Measurements from ENCODE around the gene NUP93. TPM values are rescaled to one million over a fixed set of nuclear protein-coding genes. Genes with fewer than 3 reads are reported as not detected.

Gene NUP93
- polyA plus RNA-seq, 1 donor (not counting 4 experiments of a cell fraction or from before 2014, with no cell fraction given): 74.1 TPM

DNA sequence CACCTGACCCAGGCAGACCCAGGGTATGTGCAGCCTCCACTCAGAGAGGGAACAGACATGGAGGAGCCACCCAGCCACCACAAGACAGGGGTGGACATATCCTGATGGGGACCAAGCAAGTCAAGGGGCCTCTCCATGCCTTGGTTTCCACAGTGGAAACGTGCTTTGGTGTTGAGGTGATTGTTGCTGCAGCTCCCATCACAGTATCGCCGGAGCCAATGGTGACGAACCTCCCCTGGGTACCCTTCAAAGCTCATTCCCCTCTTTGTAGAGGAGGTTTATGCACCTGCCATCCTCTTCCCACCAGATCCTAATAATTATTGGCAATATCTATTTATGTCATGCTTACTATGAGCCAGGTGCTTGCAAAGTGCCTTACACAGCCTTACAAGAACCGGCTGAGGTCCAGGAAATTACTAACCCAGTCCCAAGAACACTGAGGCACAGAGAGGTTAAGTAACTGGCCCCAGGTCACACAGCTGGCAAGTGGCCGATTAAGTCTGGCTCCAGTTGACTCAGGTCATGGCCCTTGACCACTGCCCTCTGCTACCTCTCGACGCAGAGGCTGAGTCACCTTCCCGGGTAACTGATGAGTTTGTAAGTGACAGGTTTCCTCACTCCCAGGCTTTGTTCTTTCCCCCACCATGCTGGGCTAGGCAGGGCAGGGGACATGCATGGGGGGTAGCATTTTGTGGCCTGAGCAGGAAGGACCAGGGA, 155.7 kb downstream of the NUP93 start:
- no peak overlapping the region for H3K27ac ChIP-seq (ENCODE audit: control insufficient read depth, insufficient read depth, low read length)
- H3K79me2 ChIP-seq (ENCODE audit: control insufficient read depth, insufficient read depth, low read length): no peaks in the 10 kb centered on the region
- no peaks in the 10 kb centered on the region for H3K4me1 ChIP-seq (ENCODE audit: control insufficient read depth, extremely low read depth, insufficient read depth, low read length)
- DNase-seq (ENCODE audit: low read depth, low spot score) (no peak), FAIRE-seq (no peak)
- H3K9me1 ChIP-seq (ENCODE audit: control insufficient read depth, extremely low read depth, insufficient read depth, low read length): no peaks in the 10 kb centered on the region
- H3K36me3 ChIP-seq (ENCODE audit: control insufficient read depth in 2 of 2, extremely low read depth in 1 of 2, insufficient read depth in 2 of 2, low read length in 2 of 2): no peaks in the 10 kb centered on the region
- H3K9ac ChIP-seq (ENCODE audit: control insufficient read depth, extremely low read depth, insufficient read depth, low read length): no peak overlapping the region
- no peak overlapping the region for H2AFZ ChIP-seq (ENCODE audit: control insufficient read depth, low read length)
- dilution Hi-C loops (cut with MboI; ENCODE audit: extremely low pct_ligation_motif_present, low sequenced_read_pairs): no loop called here
- TF ChIP-seq, protein P1, sequence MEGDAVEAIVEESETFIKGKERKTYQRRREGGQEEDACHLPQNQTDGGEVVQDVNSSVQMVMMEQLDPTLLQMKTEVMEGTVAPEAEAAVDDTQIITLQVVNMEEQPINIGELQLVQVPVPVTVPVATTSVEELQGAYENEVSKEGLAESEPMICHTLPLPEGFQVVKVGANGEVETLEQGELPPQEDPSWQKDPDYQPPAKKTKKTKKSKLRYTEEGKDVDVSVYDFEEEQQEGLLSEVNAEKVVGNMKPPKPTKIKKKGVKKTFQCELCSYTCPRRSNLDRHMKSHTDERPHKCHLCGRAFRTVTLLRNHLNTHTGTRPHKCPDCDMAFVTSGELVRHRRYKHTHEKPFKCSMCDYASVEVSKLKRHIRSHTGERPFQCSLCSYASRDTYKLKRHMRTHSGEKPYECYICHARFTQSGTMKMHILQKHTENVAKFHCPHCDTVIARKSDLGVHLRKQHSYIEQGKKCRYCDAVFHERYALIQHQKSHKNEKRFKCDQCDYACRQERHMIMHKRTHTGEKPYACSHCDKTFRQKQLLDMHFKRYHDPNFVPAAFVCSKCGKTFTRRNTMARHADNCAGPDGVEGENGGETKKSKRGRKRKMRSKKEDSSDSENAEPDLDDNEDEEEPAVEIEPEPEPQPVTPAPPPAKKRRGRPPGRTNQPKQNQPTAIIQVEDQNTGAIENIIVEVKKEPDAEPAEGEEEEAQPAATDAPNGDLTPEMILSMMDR (optimal IDR thresholded peaks at IDR 0.05 in 1 of 3, IDR thresholded peaks at IDR 0.05 in 1 of 3, conservative IDR thresholded peaks at IDR 0.05 in 1 of 3; ENCODE audit: extremely low read depth in 1 of 3, insufficient read depth in 2 of 3, low read length in 3 of 3): no peak
- TF ChIP-seq EZH2 (IDR thresholded peaks at IDR 0.05; ENCODE audit: low read length): no peak
- H3K4me3 ChIP-seq (ENCODE audit: control insufficient read depth in 2 of 3, extremely low read depth in 1 of 3, insufficient read depth in 2 of 3, low read depth in 1 of 3, low read length in 3 of 3): no peak overlapping the region
- H3K9me3 ChIP-seq (ENCODE audit: control insufficient read depth, low read depth, low read length): no peaks in the 10 kb centered on the region
- no peaks in the 10 kb centered on the region for H3K27me3 ChIP-seq (ENCODE audit: control insufficient read depth, extremely low read depth, insufficient read depth, low read length)
- no peaks in the 10 kb centered on the region for H4K20me1 ChIP-seq (ENCODE audit: control insufficient read depth, extremely low read depth, insufficient read depth, low read length)
- no peak overlapping the region for H3K4me2 ChIP-seq (ENCODE audit: control insufficient read depth, extremely low read depth, insufficient read depth, low read depth, low read length)

DNA sequence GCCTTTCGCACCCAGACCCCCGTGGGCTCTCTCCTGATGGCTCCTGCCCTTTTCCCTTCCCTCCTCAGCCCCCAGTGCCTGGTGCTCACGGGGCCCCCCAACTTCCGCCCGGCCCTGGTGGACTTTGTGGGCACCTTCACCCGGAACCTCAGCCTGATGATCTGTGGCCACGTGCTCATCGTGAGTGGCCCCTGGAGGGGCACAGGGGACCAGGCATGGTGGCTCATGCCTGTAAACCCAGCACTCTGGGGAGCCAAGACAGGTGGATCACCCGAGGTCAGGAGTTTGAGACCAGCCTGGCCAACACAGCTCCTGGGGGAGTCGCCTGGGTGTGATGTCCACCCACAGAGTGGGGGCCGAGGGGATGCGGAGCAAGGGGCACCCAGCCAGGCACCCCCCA, 156.4 kb downstream of the NUP93 start:
- no peaks in the 10 kb centered on the region for H3K9me3 ChIP-seq (ENCODE audit: control insufficient read depth, low read depth, low read length)
- no peak overlapping the region for H3K27ac ChIP-seq (ENCODE audit: control insufficient read depth, insufficient read depth, low read length)
- H3K9me1 ChIP-seq (ENCODE audit: control insufficient read depth, extremely low read depth, insufficient read depth, low read length): no peaks in the 10 kb centered on the region
- no peaks in the 10 kb centered on the region for H3K79me2 ChIP-seq (ENCODE audit: control insufficient read depth, insufficient read depth, low read length)
- H3K4me3 ChIP-seq (ENCODE audit: control insufficient read depth in 2 of 3, extremely low read depth in 1 of 3, insufficient read depth in 2 of 3, low read depth in 1 of 3, low read length in 3 of 3): no peak overlapping the region
- H3K4me2 ChIP-seq (ENCODE audit: control insufficient read depth, extremely low read depth, insufficient read depth, low read depth, low read length): no peak overlapping the region
- H2AFZ ChIP-seq (ENCODE audit: control insufficient read depth, low read length): no peak overlapping the region
- H3K27me3 ChIP-seq (ENCODE audit: control insufficient read depth, extremely low read depth, insufficient read depth, low read length): no peaks in the 10 kb centered on the region
- FAIRE-seq (no peak), DNase-seq (ENCODE audit: low read depth, low spot score) (no peak)
- no peaks in the 10 kb centered on the region for H4K20me1 ChIP-seq (ENCODE audit: control insufficient read depth, extremely low read depth, insufficient read depth, low read length)
- H3K4me1 ChIP-seq (ENCODE audit: control insufficient read depth, extremely low read depth, insufficient read depth, low read length): no peaks in the 10 kb centered on the region
- dilution Hi-C loops (cut with MboI; ENCODE audit: extremely low pct_ligation_motif_present, low sequenced_read_pairs): no loop called here
- TF ChIP-seq, protein P1 (optimal IDR thresholded peaks at IDR 0.05 in 1 of 3, IDR thresholded peaks at IDR 0.05 in 1 of 3, conservative IDR thresholded peaks at IDR 0.05 in 1 of 3; ENCODE audit: extremely low read depth in 1 of 3, insufficient read depth in 2 of 3, low read length in 3 of 3): no peak
- no peak for TF ChIP-seq EZH2 (IDR thresholded peaks at IDR 0.05; ENCODE audit: low read length)
- no peak overlapping the region for H3K9ac ChIP-seq (ENCODE audit: control insufficient read depth, extremely low read depth, insufficient read depth, low read length)
- H3K36me3 ChIP-seq (ENCODE audit: control insufficient read depth in 2 of 2, extremely low read depth in 1 of 2, insufficient read depth in 2 of 2, low read length in 2 of 2): no peaks in the 10 kb centered on the region

Measured in keratinocyte (primary cell).